HepG2 (cell line): ENCODE data around the gene IKZF3. TPM values are rescaled to one million over a fixed set of nuclear protein-coding genes. Genes with fewer than 3 reads are reported as not detected.

Experiments used
- BORCS8-MEF2B ChIP-seq: sonication (generic); formaldehyde crosslinking; IDR thresholded peaks from 2 replicates; pipeline ENCODE4 v1.8.0; 2022; ENCODE audit warnings: mild to moderate bottlenecking, missing genetic modification reagents
- CREB1 ChIP-seq, 2 experiments: fragments of 450-650 bp in 1 of 2; IDR thresholded peaks; 2 replicates each; pipeline ENCODE4 v1.6.1; 2016 to 2017; ENCODE audit warnings: control low read depth in 1 of 2, mild to moderate bottlenecking in 1 of 2, missing compliant biosample characterization in 1 of 2, missing genetic modification characterization in 1 of 2
- ELF1 ChIP-seq: sonication (generic); formaldehyde crosslinking; IDR thresholded peaks from 2 replicates; pipeline ENCODE4 v1.4.0; 2020; ENCODE audit warnings: missing genetic modification reagents
- ERF ChIP-seq: IDR thresholded peaks from 2 replicates; pipeline ENCODE4 v1.6.1; 2018; ENCODE audit warnings: missing biosample characterization, missing genetic modification reagents
- FOXK2 ChIP-seq: fragments of 450-650 bp; IDR thresholded peaks from 2 replicates; pipeline ENCODE4 v1.6.1; 2016
- MAF1 ChIP-seq: sonication (generic); formaldehyde crosslinking; IDR thresholded peaks from 2 replicates; pipeline ENCODE4 v1.5.0; 2020; ENCODE audit warnings: missing genetic modification reagents, borderline replicate concordance
- NCOA5 ChIP-seq: sonication (generic); formaldehyde crosslinking; IDR thresholded peaks from 2 replicates; pipeline ENCODE4 v1.4.0; 2020; ENCODE audit warnings: missing genetic modification reagents
- SMAD1 ChIP-seq: sonication (generic); formaldehyde crosslinking; IDR thresholded peaks from 2 replicates; pipeline ENCODE4 v1.4.0; 2020; ENCODE audit warnings: missing genetic modification reagents, low read depth, mild to moderate bottlenecking, borderline replicate concordance
- SP5 ChIP-seq: IDR thresholded peaks from 2 replicates; pipeline ENCODE4 v1.6.1; 2016; ENCODE audit warnings: low read depth, borderline replicate concordance
- SUZ12 ChIP-seq: fragments of 150-350 bp; IDR thresholded peaks from 2 replicates; pipeline ENCODE4 v1.6.1; 2014; ENCODE audit warnings: low read depth, low read length
- ZMYM2 ChIP-seq: sonication (generic); formaldehyde crosslinking; IDR thresholded peaks from 2 replicates; pipeline ENCODE4 v1.8.0; 2022; ENCODE audit warnings: mild to moderate bottlenecking, missing genetic modification reagents
- ZNF264 ChIP-seq: sonication (generic); formaldehyde crosslinking; IDR thresholded peaks from 2 replicates; pipeline ENCODE4 v1.4.0; 2020; ENCODE audit warnings: missing genetic modification reagents
- ZNF292 ChIP-seq: sonication (generic); formaldehyde crosslinking; IDR thresholded peaks from 2 replicates; pipeline ENCODE4 v1.8.1; 2022; ENCODE audit warnings: mild to moderate bottlenecking, low read depth, missing genetic modification reagents, borderline replicate concordance
- ZNF552 ChIP-seq: sonication (generic); formaldehyde crosslinking; IDR thresholded peaks from 2 replicates; pipeline ENCODE4 v1.9.0; 2022; ENCODE audit warnings: missing genetic modification reagents, mild to moderate bottlenecking, borderline replicate concordance
- ZNF567 ChIP-seq: sonication (generic); formaldehyde crosslinking; IDR thresholded peaks from 2 replicates; pipeline ENCODE4 v1.8.1; 2023; ENCODE audit warnings: mild to moderate bottlenecking, missing genetic modification reagents, borderline replicate concordance
- ZNF652 ChIP-seq: IDR thresholded peaks from 2 replicates; pipeline ENCODE4 v1.6.1; 2016; ENCODE audit warnings: low read depth, borderline replicate concordance
- ZNF792 ChIP-seq: IDR thresholded peaks from 2 replicates; pipeline ENCODE4 v1.6.1; 2016
- polyA plus RNA-seq, 8 experiments: library from polyadenylated mRNA; depleted of rRNA in 3 of 8; stranded (reverse) in 7 of 8; unstranded in 1 of 8; fragments of >200 nt; fragmentation: Illumina TruSeq in 4 of 8; extraction: Trizol in 4 of 8; gene quantifications; 2 replicates each; pipeline versions ENCODE4 v1.2.1 to v1.2.3, GENCODE V29; 2011 to 2016; ENCODE audit warnings: low read depth in 4 of 8, missing spikeins in 1 of 8, mixed read lengths in 1 of 8; ENCODE audit not compliant: insufficient read depth in 1 of 8
- total RNA-seq, 5 experiments: library from RNA; depleted of rRNA; stranded (reverse); fragments of >200 nt; fragmentation: Illumina TruSeq; extraction: Trizol; gene quantifications; 2 replicates each; pipeline ENCODE4 v1.2.3, GENCODE V29; 2016; ENCODE audit warnings: low read depth in 1 of 5
- TF ChIP-seq, protein P1 (sequence below): IDR thresholded peaks from 2 replicates; pipeline ENCODE4 v1.6.1; 2016
- TF ChIP-seq, protein P2 (sequence below): sonication (generic); formaldehyde crosslinking; IDR thresholded peaks from 2 replicates; pipeline ENCODE4 v1.4.0; 2020; ENCODE audit warnings: mild to moderate bottlenecking, missing genetic modification reagents
- TF ChIP-seq, protein P3 (sequence below): sonication (generic); formaldehyde crosslinking; IDR thresholded peaks from 2 replicates; pipeline ENCODE4 v1.5.0; 2020; ENCODE audit warnings: mild to moderate bottlenecking, missing genetic modification reagents
- TF ChIP-seq, protein P4 (sequence below): sonication (generic); formaldehyde crosslinking; IDR thresholded peaks from 2 replicates; pipeline ENCODE4 v1.4.0; 2020; ENCODE audit warnings: mild to moderate bottlenecking, missing genetic modification reagents
- TF ChIP-seq, protein P5 (sequence below): sonication (generic); formaldehyde crosslinking; IDR thresholded peaks from 2 replicates; pipeline ENCODE4 v1.5.1; 2020; ENCODE audit warnings: missing genetic modification reagents, mild to moderate bottlenecking, borderline replicate concordance

The IKZF3 gene
- total and polyA plus RNA-seq, 2 of the 13 experiments (the other 11 are each of a cell fraction or from before 2014, with no cell fraction given) = not detected

DNA sequence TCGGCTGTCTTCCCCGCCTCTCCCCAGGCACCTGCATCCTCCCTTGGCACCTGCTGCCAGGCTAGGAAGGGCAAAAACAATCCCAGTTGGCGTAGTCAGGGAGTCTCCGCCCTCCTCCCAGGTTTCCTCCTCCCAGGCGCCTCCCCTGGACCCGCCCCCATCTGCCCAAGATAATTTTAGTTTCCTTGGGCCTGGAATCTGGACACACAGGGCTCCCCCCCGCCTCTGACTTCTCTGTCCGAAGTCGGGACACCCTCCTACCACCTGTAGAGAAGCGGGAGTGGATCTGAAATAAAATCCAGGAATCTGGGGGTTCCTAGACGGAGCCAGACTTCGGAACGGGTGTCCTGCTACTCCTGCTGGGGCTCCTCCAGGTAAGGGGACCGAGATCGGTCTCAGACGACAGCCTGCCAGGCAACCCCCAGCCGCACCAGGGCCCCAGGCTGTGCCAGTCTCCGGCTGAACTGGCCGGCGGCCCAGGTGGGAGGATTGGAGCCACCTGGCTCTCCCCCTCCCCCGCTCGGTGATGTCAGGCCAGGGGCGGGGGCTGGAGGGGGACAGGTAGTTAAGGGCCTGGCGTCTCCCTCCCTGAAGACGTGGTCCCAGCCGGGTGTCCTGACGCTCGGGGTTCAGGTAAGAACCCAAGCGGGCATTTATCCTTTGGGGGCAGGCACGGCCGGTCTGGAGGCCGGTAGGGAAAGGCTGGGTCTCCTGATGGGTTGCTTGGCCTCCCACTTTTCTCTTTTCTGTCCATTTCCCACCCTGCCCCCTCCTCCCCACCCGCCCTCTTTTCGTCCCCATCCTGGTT lies 126.1 kb downstream of the IKZF3 start, which contains the start of gene GRB7 (continued):
- TF ChIP-seq, protein P1, sequence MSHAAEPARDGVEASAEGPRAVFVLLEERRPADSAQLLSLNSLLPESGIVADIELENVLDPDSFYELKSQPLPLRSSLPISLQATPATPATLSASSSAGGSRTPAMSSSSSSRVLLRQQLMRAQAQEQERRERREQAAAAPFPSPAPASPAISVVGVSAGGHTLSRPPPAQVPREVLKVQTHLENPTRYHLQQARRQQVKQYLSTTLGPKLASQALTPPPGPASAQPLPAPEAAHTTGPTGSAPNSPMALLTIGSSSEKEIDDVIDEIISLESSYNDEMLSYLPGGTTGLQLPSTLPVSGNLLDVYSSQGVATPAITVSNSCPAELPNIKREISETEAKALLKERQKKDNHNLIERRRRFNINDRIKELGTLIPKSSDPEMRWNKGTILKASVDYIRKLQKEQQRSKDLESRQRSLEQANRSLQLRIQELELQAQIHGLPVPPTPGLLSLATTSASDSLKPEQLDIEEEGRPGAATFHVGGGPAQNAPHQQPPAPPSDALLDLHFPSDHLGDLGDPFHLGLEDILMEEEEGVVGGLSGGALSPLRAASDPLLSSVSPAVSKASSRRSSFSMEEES (CRISPR knock-in tag) = no peak
- peak; percentile 52 for TF ChIP-seq ERF (CRISPR knock-in tag)
- no peak for TF ChIP-seq ZMYM2 (CRISPR knock-in tag)
- TF ChIP-seq, protein P2, sequence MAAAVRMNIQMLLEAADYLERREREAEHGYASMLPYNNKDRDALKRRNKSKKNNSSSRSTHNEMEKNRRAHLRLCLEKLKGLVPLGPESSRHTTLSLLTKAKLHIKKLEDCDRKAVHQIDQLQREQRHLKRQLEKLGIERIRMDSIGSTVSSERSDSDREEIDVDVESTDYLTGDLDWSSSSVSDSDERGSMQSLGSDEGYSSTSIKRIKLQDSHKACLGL = no peak
- no peak for TF ChIP-seq FOXK2
- no peak for TF ChIP-seq SUZ12
- TF ChIP-seq SP5 (CRISPR knock-in tag) = peak; percentile 7; the same call in 1 of the 2 replicates
- no peak for TF ChIP-seq ZNF652 (CRISPR knock-in tag)
- peak; percentile 86; the same call in 1 of the 2 replicates for TF ChIP-seq MAF1
- TF ChIP-seq ZNF567 (CRISPR knock-in tag) = no peak
- TF ChIP-seq SMAD1 = 0 out of 2 replicates have a peak, but pooled peaks have one; percentile 17
- TF ChIP-seq BORCS8-MEF2B (CRISPR knock-in tag) = peak; percentile 90
- peak; percentile 7; the same call in 1 of the 2 replicates for TF ChIP-seq ZNF792 (CRISPR knock-in tag)
- TF ChIP-seq, protein P3, sequence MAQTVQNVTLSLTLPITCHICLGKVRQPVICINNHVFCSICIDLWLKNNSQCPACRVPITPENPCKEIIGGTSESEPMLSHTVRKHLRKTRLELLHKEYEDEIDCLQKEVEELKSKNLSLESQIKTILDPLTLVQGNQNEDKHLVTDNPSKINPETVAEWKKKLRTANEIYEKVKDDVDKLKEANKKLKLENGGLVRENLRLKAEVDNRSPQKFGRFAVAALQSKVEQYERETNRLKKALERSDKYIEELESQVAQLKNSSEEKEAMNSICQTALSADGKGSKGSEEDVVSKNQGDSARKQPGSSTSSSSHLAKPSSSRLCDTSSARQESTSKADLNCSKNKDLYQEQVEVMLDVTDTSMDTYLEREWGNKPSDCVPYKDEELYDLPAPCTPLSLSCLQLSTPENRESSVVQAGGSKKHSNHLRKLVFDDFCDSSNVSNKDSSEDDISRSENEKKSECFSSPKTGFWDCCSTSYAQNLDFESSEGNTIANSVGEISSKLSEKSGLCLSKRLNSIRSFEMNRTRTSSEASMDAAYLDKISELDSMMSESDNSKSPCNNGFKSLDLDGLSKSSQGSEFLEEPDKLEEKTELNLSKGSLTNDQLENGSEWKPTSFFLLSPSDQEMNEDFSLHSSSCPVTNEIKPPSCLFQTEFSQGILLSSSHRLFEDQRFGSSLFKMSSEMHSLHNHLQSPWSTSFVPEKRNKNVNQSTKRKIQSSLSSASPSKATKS (CRISPR knock-in tag) = 0 out of 2 replicates have a peak, but pooled peaks have one; percentile 79
- TF ChIP-seq ZNF292 (CRISPR knock-in tag) = no peak
- TF ChIP-seq, protein P4, sequence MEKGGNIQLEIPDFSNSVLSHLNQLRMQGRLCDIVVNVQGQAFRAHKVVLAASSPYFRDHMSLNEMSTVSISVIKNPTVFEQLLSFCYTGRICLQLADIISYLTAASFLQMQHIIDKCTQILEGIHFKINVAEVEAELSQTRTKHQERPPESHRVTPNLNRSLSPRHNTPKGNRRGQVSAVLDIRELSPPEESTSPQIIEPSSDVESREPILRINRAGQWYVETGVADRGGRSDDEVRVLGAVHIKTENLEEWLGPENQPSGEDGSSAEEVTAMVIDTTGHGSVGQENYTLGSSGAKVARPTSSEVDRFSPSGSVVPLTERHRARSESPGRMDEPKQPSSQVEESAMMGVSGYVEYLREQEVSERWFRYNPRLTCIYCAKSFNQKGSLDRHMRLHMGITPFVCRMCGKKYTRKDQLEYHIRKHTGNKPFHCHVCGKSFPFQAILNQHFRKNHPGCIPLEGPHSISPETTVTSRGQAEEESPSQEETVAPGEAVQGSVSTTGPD (CRISPR knock-in tag) = peak; percentile 38; the same call in 1 of the 2 replicates
- TF ChIP-seq, protein P5, sequence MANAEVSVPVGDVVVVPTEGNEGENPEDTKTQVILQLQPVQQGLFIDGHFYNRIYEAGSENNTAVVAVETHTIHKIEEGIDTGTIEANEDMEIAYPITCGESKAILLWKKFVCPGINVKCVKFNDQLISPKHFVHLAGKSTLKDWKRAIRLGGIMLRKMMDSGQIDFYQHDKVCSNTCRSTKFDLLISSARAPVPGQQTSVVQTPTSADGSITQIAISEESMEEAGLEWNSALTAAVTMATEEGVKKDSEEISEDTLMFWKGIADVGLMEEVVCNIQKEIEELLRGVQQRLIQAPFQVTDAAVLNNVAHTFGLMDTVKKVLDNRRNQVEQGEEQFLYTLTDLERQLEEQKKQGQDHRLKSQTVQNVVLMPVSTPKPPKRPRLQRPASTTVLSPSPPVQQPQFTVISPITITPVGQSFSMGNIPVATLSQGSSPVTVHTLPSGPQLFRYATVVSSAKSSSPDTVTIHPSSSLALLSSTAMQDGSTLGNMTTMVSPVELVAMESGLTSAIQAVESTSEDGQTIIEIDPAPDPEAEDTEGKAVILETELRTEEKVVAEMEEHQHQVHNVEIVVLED (CRISPR knock-in tag) = no peak; the same call in 1 of the 2 replicates
- TF ChIP-seq ELF1 (CRISPR knock-in tag) = 0 out of 2 replicates have a peak, but pooled peaks have one; percentile 33
- TF ChIP-seq CREB1 (IDR thresholded peaks at IDR 0.05) = no peak
- peak; percentile 67 for TF ChIP-seq CREB1 (CRISPR knock-in tag; IDR thresholded peaks at IDR 0.05)
- TF ChIP-seq ZNF264 (CRISPR knock-in tag) = peak; percentile 58; the same call in 1 of the 2 replicates
- TF ChIP-seq NCOA5 = no peak
- no peak for TF ChIP-seq ZNF552
